ENCODE measurements around the gene AQP12B.

The AQP12B gene

GRCh38 chr2:240714747-240715725, 32.4 kb upstream of the AQP12B start:
- DNase-seq (ENCODE audit: extremely low read depth, insufficient read length), result no peak
- H3K36me3 ChIP-seq (ENCODE audit: control insufficient read depth, insufficient read depth, low read length), result no peaks in the 10 kb centered on the region
- H3K4me3 ChIP-seq (replicated peaks; ENCODE audit: low read depth, low read length), result no peak overlapping the region
- peaks cover 2% of the 10 kb centered on the region; the same call in 1 of the 2 replicates for H3K27me3 ChIP-seq (replicated peaks; ENCODE audit: control insufficient read depth, insufficient read depth, low read length)
- TF ChIP-seq CTCF (IDR thresholded peaks at IDR 0.05; ENCODE audit: insufficient read depth, low read length, poor library complexity, severe bottlenecking), result no peak

- no peak for TF ChIP-seq CTCF (IDR thresholded peaks at IDR 0.05; ENCODE audit: insufficient read depth, low read length, poor library complexity, severe bottlenecking)
- H3K36me3 ChIP-seq (ENCODE audit: control insufficient read depth, insufficient read depth, low read length), result no peaks in the 10 kb centered on the region
- no peak overlapping the region for H3K4me3 ChIP-seq (replicated peaks; ENCODE audit: low read depth, low read length)
- no peak for DNase-seq (ENCODE audit: extremely low read depth, insufficient read length)
- H3K27me3 ChIP-seq (replicated peaks; ENCODE audit: control insufficient read depth, insufficient read depth, low read length), result peaks cover 3% of the 10 kb centered on the region; the same call in 1 of the 2 replicates
These were observed 31.5 kb upstream of the AQP12B start for GRCh38 chr2:240713928-240714746.

- no peak for TF ChIP-seq CTCF (IDR thresholded peaks at IDR 0.05; ENCODE audit: insufficient read depth, low read length, poor library complexity, severe bottlenecking)
- Histone ChIP-seq H3K27me3 (replicated peaks; ENCODE audit: control insufficient read depth, insufficient read depth, low read length) (peaks cover 3% of the 10 kb centered on the region; the same call in 1 of the 2 replicates), H3K4me3 (replicated peaks; ENCODE audit: low read depth, low read length) (no peak overlapping the region), H3K36me3 (ENCODE audit: control insufficient read depth, insufficient read depth, low read length) (no peaks in the 10 kb centered on the region)
- no peak for DNase-seq (ENCODE audit: extremely low read depth, insufficient read length)
These were observed 30.6 kb upstream of the AQP12B start for GRCh38 chr2:240713071-240713927.

- no peak for TF ChIP-seq CTCF (IDR thresholded peaks at IDR 0.05; ENCODE audit: insufficient read depth, low read length, poor library complexity, severe bottlenecking)
- Histone ChIP-seq H3K27me3 (replicated peaks; ENCODE audit: control insufficient read depth, insufficient read depth, low read length) (peaks cover 2% of the 10 kb centered on the region; the same call in 1 of the 2 replicates), H3K36me3 (ENCODE audit: control insufficient read depth, insufficient read depth, low read length) (no peaks in the 10 kb centered on the region), H3K4me3 (replicated peaks; ENCODE audit: low read depth, low read length) (no peak overlapping the region)
- no peak for DNase-seq (ENCODE audit: extremely low read depth, insufficient read length)
These were observed 29.4 kb upstream of the AQP12B start for GRCh38 chr2:240712121-240712520.

GRCh38 chr2:240711701-240712100, 29.0 kb upstream of the AQP12B start:
- DNase-seq (ENCODE audit: extremely low read depth, insufficient read length), result no peak
- Histone ChIP-seq H3K27me3 (replicated peaks; ENCODE audit: control insufficient read depth, insufficient read depth, low read length) (peaks cover 2% of the 10 kb centered on the region; the same call in 1 of the 2 replicates), H3K4me3 (replicated peaks; ENCODE audit: low read depth, low read length) (no peak overlapping the region)

More at GRCh38 chr2:240711701-240712100, 29.0 kb upstream of the AQP12B start:
- no peak for TF ChIP-seq CTCF (IDR thresholded peaks at IDR 0.05; ENCODE audit: insufficient read depth, low read length, poor library complexity, severe bottlenecking)
- H3K36me3 ChIP-seq (ENCODE audit: control insufficient read depth, insufficient read depth, low read length), result no peaks in the 10 kb centered on the region

Data from GM06990 (cell line).